Measurements from ENCODE around the gene MED26.
A peak's percentile ranks its signal among the peaks of the same experiment; 100 is the strongest.

MED26 gene

DNA sequence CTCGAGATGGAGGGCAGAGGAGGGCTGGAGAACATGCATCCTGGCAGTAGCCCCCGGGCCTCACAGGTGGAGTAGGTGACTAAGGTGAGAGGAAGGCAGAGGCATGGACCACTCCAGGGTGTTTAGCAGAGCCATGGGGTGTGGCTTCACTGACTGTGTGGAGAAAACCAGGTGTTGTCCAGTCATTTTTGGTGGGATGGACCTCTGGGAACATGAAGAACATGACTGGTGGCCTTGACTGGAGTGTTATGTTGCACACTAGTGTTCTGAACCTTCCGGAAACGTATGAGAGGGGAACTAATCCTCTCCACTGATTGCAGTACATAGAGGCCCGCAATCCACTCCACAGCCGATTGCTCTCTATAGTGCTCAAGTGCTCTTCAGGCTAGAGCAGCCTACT lies 16.9 kb downstream of the MED26 start:
- no peaks in the 10 kb centered on the region for H3K9me3 ChIP-seq (replicated peaks; ENCODE audit: low read length)
- H3K4me2 ChIP-seq (ENCODE audit: low read length) = no peak overlapping the region
- no peaks in the 10 kb centered on the region for H3K36me3 ChIP-seq (ENCODE audit: insufficient read depth, low read length)
- H3K27me3 ChIP-seq (ENCODE audit: control insufficient read depth, insufficient read depth, low read length) = no peaks in the 10 kb centered on the region
- peaks cover 29% of the 10 kb centered on the region for H3K4me1 ChIP-seq (ENCODE audit: control insufficient read depth, insufficient read depth, low read length)
- H3K9ac ChIP-seq (ENCODE audit: low read depth, low read length) = no peak overlapping the region
- no peak overlapping the region for H3K4me3 ChIP-seq (ENCODE audit: low read length)

DNA sequence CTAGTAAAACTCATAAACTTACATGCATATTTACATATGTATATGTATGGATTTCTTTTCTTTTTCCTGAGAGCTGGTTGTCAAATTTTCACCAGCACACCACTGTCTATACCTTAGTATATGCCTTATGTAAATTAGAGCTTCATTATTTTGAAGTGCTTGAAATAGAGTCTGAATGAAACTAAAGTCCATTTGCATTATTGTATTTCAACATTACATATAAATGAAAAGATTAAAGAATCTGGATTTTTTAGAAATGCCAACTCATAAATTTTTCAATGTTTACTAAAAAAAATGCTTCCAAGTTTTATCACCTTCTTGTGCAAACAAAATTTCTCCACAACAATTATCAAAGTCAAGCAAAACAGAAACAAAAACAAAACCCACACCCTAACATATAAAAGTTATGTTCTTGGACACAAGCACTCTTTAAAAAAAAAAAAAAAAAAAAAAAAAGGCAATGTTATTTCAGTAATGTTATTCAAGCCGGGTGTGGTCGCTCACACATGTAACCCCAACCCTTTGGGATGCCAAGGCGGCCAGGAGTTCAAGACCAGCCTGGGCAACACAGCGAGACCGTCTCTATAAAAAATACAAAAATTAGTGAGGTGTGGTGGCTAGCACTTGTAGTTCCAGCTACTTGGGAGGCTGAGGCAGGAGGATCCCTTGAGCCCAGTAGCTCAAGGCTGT lies 18.3 kb downstream of the MED26 start:
- Histone ChIP-seq H3K9me3 (replicated peaks; ENCODE audit: low read length) (no peaks in the 10 kb centered on the region), H3K4me1 (ENCODE audit: control insufficient read depth, insufficient read depth, low read length) (peaks cover 40% of the 10 kb centered on the region), H3K27me3 (ENCODE audit: control insufficient read depth, insufficient read depth, low read length) (no peaks in the 10 kb centered on the region), H3K9ac (ENCODE audit: low read depth, low read length) (no peak overlapping the region), H3K4me2 (ENCODE audit: low read length) (no peak overlapping the region), H3K4me3 (ENCODE audit: low read length) (no peak overlapping the region), H3K36me3 (ENCODE audit: insufficient read depth, low read length) (no peaks in the 10 kb centered on the region)

DNA sequence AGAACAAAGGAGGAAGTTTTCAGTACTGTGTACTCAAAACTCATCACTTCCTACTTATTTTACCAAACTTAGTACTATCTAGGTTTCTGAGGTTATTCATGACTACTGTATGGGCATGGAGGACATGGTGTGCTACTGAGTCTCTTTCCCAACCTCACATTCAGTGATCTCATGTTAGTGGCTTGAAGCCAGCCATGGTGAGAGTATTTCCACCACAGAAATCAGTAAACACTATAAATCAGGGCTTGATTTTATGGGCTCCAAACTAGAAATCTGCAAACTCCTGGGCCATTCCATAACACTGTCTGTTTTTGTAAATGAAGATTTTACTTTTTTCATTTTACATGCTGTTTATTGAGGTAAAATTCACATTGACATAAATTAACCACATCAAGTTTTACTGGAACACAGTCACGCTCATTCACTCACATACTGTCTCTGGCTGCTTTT lies 19.7 kb downstream of the MED26 start:
- Histone ChIP-seq H3K4me2 (ENCODE audit: low read length) (peak overlapping the region; percentile 74), H3K4me3 (ENCODE audit: low read length) (peak overlapping the region; percentile 45), H3K4me1 (ENCODE audit: control insufficient read depth, insufficient read depth, low read length) (peaks cover 40% of the 10 kb centered on the region), H3K27me3 (ENCODE audit: control insufficient read depth, insufficient read depth, low read length) (no peaks in the 10 kb centered on the region), H3K36me3 (ENCODE audit: insufficient read depth, low read length) (no peaks in the 10 kb centered on the region), H3K9me3 (replicated peaks; ENCODE audit: low read length) (no peaks in the 10 kb centered on the region), H3K9ac (ENCODE audit: low read depth, low read length) (peak overlapping the region; percentile 41)

DNA sequence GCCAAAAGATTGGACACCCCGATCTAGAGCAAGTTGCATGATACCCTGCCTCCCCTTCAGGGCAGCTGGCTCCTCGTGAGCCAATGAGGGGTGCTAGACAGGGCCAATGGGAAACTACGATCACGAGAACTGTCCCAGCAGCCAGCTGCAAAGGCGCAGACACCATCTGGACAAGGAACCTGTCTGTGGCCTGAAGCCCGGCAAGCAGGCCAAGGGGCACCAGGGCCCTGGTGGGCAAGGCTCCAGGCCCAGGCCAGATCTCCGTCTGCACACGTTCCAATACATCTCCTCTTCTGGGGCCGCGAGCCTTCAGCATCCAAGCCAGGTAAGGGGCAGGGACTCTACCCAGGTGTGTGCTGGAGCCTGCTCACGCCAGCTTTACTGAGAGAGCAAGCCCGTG lies 20.2 kb downstream of the MED26 start:
- H3K9ac ChIP-seq (ENCODE audit: low read depth, low read length) = peak overlapping the region; percentile 41
- peak overlapping the region; percentile 45 for H3K4me3 ChIP-seq (ENCODE audit: low read length)
- peak overlapping the region; percentile 74 for H3K4me2 ChIP-seq (ENCODE audit: low read length)
- H3K27me3 ChIP-seq (ENCODE audit: control insufficient read depth, insufficient read depth, low read length) = no peaks in the 10 kb centered on the region
- H3K36me3 ChIP-seq (ENCODE audit: insufficient read depth, low read length) = no peaks in the 10 kb centered on the region
- H3K4me1 ChIP-seq (ENCODE audit: control insufficient read depth, insufficient read depth, low read length) = peaks cover 40% of the 10 kb centered on the region
- no peaks in the 10 kb centered on the region for H3K9me3 ChIP-seq (replicated peaks; ENCODE audit: low read length)

DNA sequence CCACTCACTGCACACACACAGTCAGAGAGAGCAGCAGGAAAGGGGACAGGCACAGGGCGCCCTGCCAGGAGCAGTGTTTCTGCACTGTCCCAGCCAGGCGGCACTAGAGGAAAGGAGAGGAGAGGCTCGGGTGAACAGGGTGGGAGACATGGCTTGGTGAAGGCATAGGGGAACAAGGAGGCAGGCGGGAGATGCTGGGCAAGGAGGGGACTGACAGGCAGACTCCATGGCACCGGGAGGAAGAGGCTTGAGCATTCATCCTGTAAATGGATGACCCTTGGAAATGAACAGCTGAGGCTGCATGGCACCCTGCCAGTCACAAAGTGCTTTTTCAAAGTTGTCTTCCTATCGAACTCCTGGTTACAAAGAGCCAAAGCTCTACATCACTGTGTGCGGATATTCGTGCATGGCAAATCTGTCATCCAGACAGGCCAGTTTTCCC lies 22.4 kb downstream of the MED26 start:
- Histone ChIP-seq H3K27me3 (ENCODE audit: control insufficient read depth, insufficient read depth, low read length) (no peaks in the 10 kb centered on the region), H3K36me3 (ENCODE audit: insufficient read depth, low read length) (no peaks in the 10 kb centered on the region), H3K4me2 (ENCODE audit: low read length) (peak overlapping the region; percentile 57), H3K4me3 (ENCODE audit: low read length) (peak overlapping the region; percentile 33), H3K4me1 (ENCODE audit: control insufficient read depth, insufficient read depth, low read length) (peaks cover 40% of the 10 kb centered on the region), H3K9me3 (replicated peaks; ENCODE audit: low read length) (no peaks in the 10 kb centered on the region), H3K9ac (ENCODE audit: low read depth, low read length) (peak overlapping the region; percentile 17)

DNA sequence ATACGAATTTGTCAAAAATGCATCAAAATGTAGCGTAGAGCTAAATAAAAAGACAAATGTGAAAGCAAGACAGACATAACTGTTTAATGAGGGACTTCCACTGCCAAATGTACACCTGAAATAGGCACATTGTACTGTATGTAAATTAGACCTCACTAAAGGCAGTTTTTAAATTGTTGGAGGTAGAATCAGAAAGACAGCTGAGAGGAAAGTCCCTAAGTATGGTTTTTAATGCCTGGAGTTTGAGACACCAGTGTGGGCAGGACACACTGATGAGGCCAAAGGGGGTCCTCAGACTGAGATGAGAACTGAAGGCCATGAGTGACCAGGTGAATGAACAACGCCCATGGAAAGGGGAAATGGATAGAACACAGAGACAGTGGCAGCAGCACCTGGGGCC lies 22.9 kb downstream of the MED26 start:
- Histone ChIP-seq H3K4me3 (ENCODE audit: low read length) (no peak overlapping the region), H3K36me3 (ENCODE audit: insufficient read depth, low read length) (no peaks in the 10 kb centered on the region), H3K4me2 (ENCODE audit: low read length) (peak overlapping the region; percentile 57), H3K9me3 (replicated peaks; ENCODE audit: low read length) (no peaks in the 10 kb centered on the region), H3K27me3 (ENCODE audit: control insufficient read depth, insufficient read depth, low read length) (no peaks in the 10 kb centered on the region), H3K4me1 (ENCODE audit: control insufficient read depth, insufficient read depth, low read length) (peaks cover 40% of the 10 kb centered on the region), H3K9ac (ENCODE audit: low read depth, low read length) (no peak overlapping the region)

DNA sequence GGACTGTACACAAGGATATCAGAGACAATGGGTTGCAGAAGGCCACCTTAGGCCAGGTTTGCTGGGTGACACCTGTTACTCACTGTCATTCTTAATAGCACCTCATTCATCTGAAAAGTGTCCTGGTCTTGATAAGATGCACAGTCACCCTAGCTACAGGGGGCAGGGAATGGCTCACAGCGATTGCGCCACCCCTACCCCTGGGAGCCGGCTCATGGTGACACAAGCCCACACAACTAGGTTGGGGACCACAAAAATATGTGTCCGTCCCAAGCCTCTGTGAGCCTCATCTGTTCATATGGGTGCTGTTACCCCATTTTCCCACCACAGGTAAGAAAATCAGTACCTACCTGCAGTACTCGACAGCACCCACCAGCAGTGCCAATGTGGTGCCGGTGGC lies 23.4 kb downstream of the MED26 start:
- no peaks in the 10 kb centered on the region for H3K27me3 ChIP-seq (ENCODE audit: control insufficient read depth, insufficient read depth, low read length)
- H3K9ac ChIP-seq (ENCODE audit: low read depth, low read length) = no peak overlapping the region
- no peak overlapping the region for H3K4me2 ChIP-seq (ENCODE audit: low read length)
- peaks cover 36% of the 10 kb centered on the region for H3K4me1 ChIP-seq (ENCODE audit: control insufficient read depth, insufficient read depth, low read length)
- H3K9me3 ChIP-seq (replicated peaks; ENCODE audit: low read length) = no peaks in the 10 kb centered on the region
- no peaks in the 10 kb centered on the region for H3K36me3 ChIP-seq (ENCODE audit: insufficient read depth, low read length)
- H3K4me3 ChIP-seq (ENCODE audit: low read length) = no peak overlapping the region

DNA sequence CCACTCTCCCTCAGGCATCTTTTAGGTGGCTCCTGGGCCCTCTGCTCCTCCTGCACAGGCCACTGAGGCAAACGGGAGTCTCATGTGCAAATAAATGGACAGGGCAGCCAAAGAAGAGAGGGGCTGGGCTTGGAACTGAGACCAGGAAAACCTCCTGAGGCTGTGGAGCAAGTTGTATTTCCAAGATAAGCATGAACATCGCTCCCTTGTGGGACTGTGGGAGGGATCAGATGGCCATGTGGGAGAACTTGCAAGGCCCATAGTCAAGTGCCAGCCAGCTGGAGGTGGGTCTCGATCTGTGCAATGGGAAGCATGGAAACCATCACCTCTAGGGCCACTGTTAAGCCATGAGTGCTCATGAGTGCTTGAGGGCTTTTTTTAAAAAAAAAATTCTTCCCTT lies 24.9 kb downstream of the MED26 start:
- no peaks in the 10 kb centered on the region for H3K9me3 ChIP-seq (replicated peaks; ENCODE audit: low read length)
- H3K4me2 ChIP-seq (ENCODE audit: low read length) = no peak overlapping the region
- no peak overlapping the region for H3K9ac ChIP-seq (ENCODE audit: low read depth, low read length)
- H3K36me3 ChIP-seq (ENCODE audit: insufficient read depth, low read length) = no peaks in the 10 kb centered on the region
- H3K4me3 ChIP-seq (ENCODE audit: low read length) = no peak overlapping the region
- H3K27me3 ChIP-seq (ENCODE audit: control insufficient read depth, insufficient read depth, low read length) = no peaks in the 10 kb centered on the region
- H3K4me1 ChIP-seq (ENCODE audit: control insufficient read depth, insufficient read depth, low read length) = peaks cover 26% of the 10 kb centered on the region

DNA sequence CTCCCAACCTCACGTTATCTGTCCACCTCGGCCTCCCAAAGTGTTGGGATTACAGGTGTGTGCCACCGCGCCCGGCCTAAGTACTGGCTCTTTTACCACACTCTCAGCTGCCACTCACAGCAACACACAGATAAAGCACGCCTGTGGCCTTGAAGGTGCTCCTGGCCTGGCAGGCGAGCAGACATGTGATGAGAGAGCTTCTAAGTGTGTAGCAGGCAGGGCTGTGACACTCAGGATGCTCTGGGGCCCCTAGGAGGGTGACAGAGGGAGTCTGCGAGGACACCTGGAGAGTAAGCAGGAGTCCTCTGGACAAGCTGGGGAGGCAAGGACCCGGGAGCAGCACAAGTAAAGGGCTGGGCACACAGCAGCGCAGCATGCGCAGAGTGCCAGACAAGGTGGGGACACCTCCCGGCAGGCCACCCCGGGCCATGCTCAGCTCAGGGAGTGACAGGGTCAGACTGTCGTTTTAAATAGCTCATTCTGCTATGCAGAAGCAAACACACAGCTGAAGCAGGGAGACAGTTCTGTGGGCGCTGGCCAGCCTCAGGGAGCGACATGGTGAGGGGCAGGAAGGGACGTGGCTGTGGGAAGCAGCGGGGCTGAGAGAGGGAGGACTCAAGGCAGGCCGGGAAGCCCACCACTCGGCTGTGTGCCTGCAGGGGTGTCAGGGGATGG lies 26.5 kb downstream of the MED26 start:
- Histone ChIP-seq H3K4me1 (ENCODE audit: control insufficient read depth, insufficient read depth, low read length) (peaks cover 16% of the 10 kb centered on the region), H3K4me3 (ENCODE audit: low read length) (no peak overlapping the region), H3K9ac (ENCODE audit: low read depth, low read length) (no peak overlapping the region), H3K9me3 (replicated peaks; ENCODE audit: low read length) (no peaks in the 10 kb centered on the region), H3K36me3 (ENCODE audit: insufficient read depth, low read length) (no peaks in the 10 kb centered on the region), H3K4me2 (ENCODE audit: low read length) (no peak overlapping the region), H3K27me3 (ENCODE audit: control insufficient read depth, insufficient read depth, low read length) (no peaks in the 10 kb centered on the region)

DNA sequence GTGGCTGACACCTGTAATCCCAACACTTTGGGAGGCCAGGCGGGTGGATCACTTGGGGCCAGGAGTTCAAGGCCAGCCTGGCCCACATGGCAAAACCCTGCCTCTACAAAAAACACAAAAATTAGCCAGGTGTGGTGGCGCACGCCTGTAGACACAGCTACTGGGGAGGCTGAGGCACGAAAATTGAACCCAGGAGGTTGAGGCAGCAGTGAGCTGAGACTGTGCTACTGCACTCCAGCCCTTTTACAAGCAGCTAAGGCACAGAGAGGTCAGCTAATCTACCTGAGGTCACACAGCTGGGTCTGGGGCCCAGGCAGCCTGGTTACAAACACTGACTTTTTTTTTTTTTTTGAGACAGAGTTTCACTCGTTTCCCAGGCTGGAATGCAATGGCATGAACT lies 27.2 kb downstream of the MED26 start:
- Histone ChIP-seq H3K9me3 (replicated peaks; ENCODE audit: low read length) (no peaks in the 10 kb centered on the region), H3K4me3 (ENCODE audit: low read length) (no peak overlapping the region), H3K27me3 (ENCODE audit: control insufficient read depth, insufficient read depth, low read length) (no peaks in the 10 kb centered on the region), H3K4me2 (ENCODE audit: low read length) (no peak overlapping the region), H3K4me1 (ENCODE audit: control insufficient read depth, insufficient read depth, low read length) (peaks cover 12% of the 10 kb centered on the region), H3K36me3 (ENCODE audit: insufficient read depth, low read length) (no peaks in the 10 kb centered on the region), H3K9ac (ENCODE audit: low read depth, low read length) (no peak overlapping the region)

DNA sequence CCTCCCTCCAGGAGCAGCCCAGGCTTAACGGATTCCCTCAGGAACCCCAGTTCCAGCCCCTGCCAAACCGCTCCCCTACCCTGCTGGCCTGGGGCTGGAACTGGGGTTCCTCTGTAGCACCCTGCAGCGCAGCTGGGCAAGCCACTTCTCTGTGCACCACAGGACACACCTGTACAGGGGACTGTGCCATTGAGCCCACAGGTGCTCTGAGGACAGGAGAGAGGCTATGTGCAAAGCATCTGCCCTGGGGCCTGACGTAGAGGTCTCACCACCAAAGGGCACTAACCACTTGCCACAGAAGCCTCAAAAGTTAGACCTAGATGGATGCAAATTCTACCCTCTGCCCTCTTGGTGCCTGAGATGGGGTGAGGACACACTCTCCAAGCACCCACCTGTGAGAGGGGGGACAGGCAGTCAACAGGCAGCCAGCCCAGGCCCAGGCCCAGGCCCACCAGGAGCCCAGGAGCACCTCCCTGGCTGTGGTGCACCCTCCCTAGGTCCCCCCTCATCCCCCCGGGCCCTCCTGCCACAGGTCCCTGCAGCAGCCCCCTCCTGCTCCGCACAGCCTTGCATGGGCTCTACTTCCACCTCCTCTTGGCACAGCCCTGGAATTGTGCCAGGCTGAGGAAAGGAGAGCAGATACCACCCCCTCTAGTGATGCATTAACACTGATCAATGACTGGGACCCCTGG lies 28.2 kb downstream of the MED26 start:
- no peak overlapping the region for H3K4me3 ChIP-seq (ENCODE audit: low read length)
- no peak overlapping the region for H3K9ac ChIP-seq (ENCODE audit: low read depth, low read length)
- H3K27me3 ChIP-seq (ENCODE audit: control insufficient read depth, insufficient read depth, low read length) = no peaks in the 10 kb centered on the region
- no peaks in the 10 kb centered on the region for H3K36me3 ChIP-seq (ENCODE audit: insufficient read depth, low read length)
- H3K4me2 ChIP-seq (ENCODE audit: low read length) = no peak overlapping the region
- no peaks in the 10 kb centered on the region for H3K9me3 ChIP-seq (replicated peaks; ENCODE audit: low read length)
- peaks cover 4% of the 10 kb centered on the region for H3K4me1 ChIP-seq (ENCODE audit: control insufficient read depth, insufficient read depth, low read length)
